SK-N-SH (cell line): ENCODE measurements around the gene FAIM2. TPM values are rescaled to one million over a fixed set of nuclear protein-coding genes. Genes with fewer than 3 reads are reported as not detected.

ENCODE experiments used
- CTCF ChIA-PET: fragments of 300-600, 350-600 bp; formaldehyde crosslinking; extraction: SDS; loops from one replicate; lab custom pipeline; 2021; lab: Yijun Ruan, JAX
- POLR2A ChIA-PET: fragments of 350-600 bp; sonication (Branson Sonifier 250); formaldehyde crosslinking; extraction: SDS; loops from one replicate; lab custom pipeline; 2020; ENCODE audit warnings: antibody characterized with exemption, inconsistent platforms; lab: Yijun Ruan, JAX
- DNase-seq: peaks from one replicate; pipeline ENCODE4 v3.0.0; 2012
- H2AFZ ChIP-seq: fragments of 200-600 bp; sonication (generic); 2 replicates; pipeline ENCODE4 v1.8.1; 2016; ENCODE audit warnings: antibody characterized with exemption, mild to moderate bottlenecking, low read depth
- H3F3A ChIP-seq: fragments of 200-600 bp; sonication (generic); replicated peaks from 2 replicates; pipeline ENCODE3; 2016; ENCODE audit warnings: antibody characterized with exemption, mild to moderate bottlenecking; ENCODE audit not compliant: insufficient read depth
- H3K27ac ChIP-seq, 2 experiments: fragments of 200-500 bp in 1 of 2; fragments of 200-600 bp in 1 of 2; sonication (Bioruptor generic) in 1 of 2; sonication (generic), shearing (Covaris generic) in 1 of 2; 2 replicates each; pipeline versions ENCODE4 v1.5.1 to v1.6.1; 2014 to 2016; ENCODE audit warnings: low read depth in 2 of 2, inconsistent platforms in 1 of 2, low read length in 1 of 2, mild to moderate bottlenecking in 1 of 2, mixed read lengths in 1 of 2
- H3K27me3 ChIP-seq: fragments of 200-600 bp; sonication (generic), shearing (Covaris generic); 2 replicates; pipeline ENCODE4 v1.6.1; 2016; ENCODE audit warnings: mixed run types; ENCODE audit not compliant: insufficient read depth
- H3K36me3 ChIP-seq, 2 experiments: fragments of 200-500 bp in 1 of 2; fragments of 200-600 bp in 1 of 2; sonication (Bioruptor generic) in 1 of 2; sonication (generic) in 1 of 2; replicated peaks in 1 of 2; 2 replicates each; pipeline versions ENCODE3 to v1.5.1; 2014 to 2016; ENCODE audit warnings: low read length in 1 of 2, mild to moderate bottlenecking in 1 of 2; ENCODE audit not compliant: insufficient read depth in 2 of 2, control insufficient read depth in 1 of 2
- H3K4me1 ChIP-seq, 2 experiments: fragments of 200-500 bp in 1 of 2; fragments of 200-600 bp in 1 of 2; sonication (Bioruptor generic) in 1 of 2; sonication (generic), shearing (Covaris generic) in 1 of 2; 2 replicates each; pipeline versions ENCODE4 v1.5.1 to v1.6.1; 2014 to 2016; ENCODE audit warnings: low read depth in 1 of 2, low read length in 1 of 2, mixed run types in 1 of 2; ENCODE audit not compliant: insufficient read depth in 2 of 2, control insufficient read depth in 1 of 2
- H3K4me2 ChIP-seq: fragments of 200-600 bp; sonication (generic), shearing (Covaris generic); 2 replicates; pipeline ENCODE4 v1.6.1; 2017; ENCODE audit warnings: mixed run types
- H3K4me3 ChIP-seq, 2 experiments: fragments of 200-500 bp in 1 of 2; fragments of 200-600 bp in 1 of 2; sonication (Bioruptor generic) in 1 of 2; sonication (generic), shearing (Covaris generic) in 1 of 2; 2 replicates each; pipeline versions ENCODE4 v1.5.1 to v1.8.1; 2014 to 2016; ENCODE audit warnings: low read depth in 2 of 2, inconsistent platforms in 1 of 2, low read length in 1 of 2, mild to moderate bottlenecking in 1 of 2, mixed read lengths in 1 of 2, moderate library complexity in 1 of 2
- H3K79me2 ChIP-seq: fragments of 200-600 bp; sonication (generic); 2 replicates; pipeline ENCODE4 v1.8.1; 2017; ENCODE audit warnings: mild to moderate bottlenecking; ENCODE audit not compliant: insufficient read depth
- H3K9ac ChIP-seq: fragments of 200-600 bp; sonication (generic); 2 replicates; pipeline ENCODE4 v1.6.1; 2017; ENCODE audit warnings: mixed run types
- H3K9me2 ChIP-seq: fragments of 200-600 bp; sonication (generic); 2 replicates; pipeline ENCODE4 v1.6.1; 2017; ENCODE audit warnings: mixed run types
- H3K9me3 ChIP-seq: fragments of 200-600 bp; sonication (generic); 2 replicates; pipeline ENCODE4 v1.6.1; 2017; ENCODE audit warnings: mixed run types, mild to moderate bottlenecking, moderate library complexity
- H4K20me1 ChIP-seq: fragments of 200-600 bp; sonication (generic); 2 replicates; pipeline ENCODE4 v1.6.1; 2017; ENCODE audit warnings: mild to moderate bottlenecking, mixed run types; ENCODE audit not compliant: insufficient read depth
- CHD2 ChIP-seq: fragments of 150-350 bp; IDR thresholded peaks from 2 replicates; pipeline ENCODE4 v1.6.1; 2018; ENCODE audit warnings: low read length; ENCODE audit not compliant: partially characterized antibody
- ELF1 ChIP-seq: IDR thresholded peaks from 2 replicates; pipeline ENCODE4 v1.4.0; 2012
- FOSL2 ChIP-seq: IDR thresholded peaks from 2 replicates; pipeline ENCODE4 v1.4.0; 2012; ENCODE audit warnings: low read depth, mild to moderate bottlenecking, moderate library complexity, borderline replicate concordance
- GABPA ChIP-seq: IDR thresholded peaks from 2 replicates; pipeline ENCODE4 v1.4.0; 2012; ENCODE audit warnings: low read depth, mild to moderate bottlenecking
- MEF2A ChIP-seq: IDR thresholded peaks from 2 replicates; pipeline ENCODE4 v1.4.0; 2012; ENCODE audit warnings: low read depth, borderline replicate concordance
- NRF1 ChIP-seq: IDR thresholded peaks from 2 replicates; pipeline ENCODE4 v1.6.1; 2012; ENCODE audit warnings: low read depth, mild to moderate bottlenecking, low read length
- REST ChIP-seq: IDR thresholded peaks from 2 replicates; pipeline ENCODE4 v1.6.1; 2012; ENCODE audit warnings: mild to moderate bottlenecking, low read depth, low read length, moderate library complexity
- RXRA ChIP-seq: IDR thresholded peaks from 2 replicates; pipeline ENCODE4 v1.4.0; 2012; ENCODE audit warnings: low read depth, mild to moderate bottlenecking, borderline replicate concordance
- SIN3A ChIP-seq: IDR thresholded peaks from 2 replicates; pipeline ENCODE4 v1.6.1; 2012; ENCODE audit warnings: low read depth, mild to moderate bottlenecking, low read length, moderate library complexity, borderline replicate concordance
- SMC3 ChIP-seq: IDR thresholded peaks from 2 replicates; pipeline ENCODE4 v1.6.1; 2012; ENCODE audit warnings: low read depth, low read length, improper control_type of control experiment
- TCF12 ChIP-seq: IDR thresholded peaks from 2 replicates; pipeline ENCODE4 v1.4.0; 2012
- TEAD4 ChIP-seq: IDR thresholded peaks from 2 replicates; pipeline ENCODE4 v1.4.0; 2012; ENCODE audit warnings: mild to moderate bottlenecking, borderline replicate concordance; ENCODE audit not compliant: insufficient read depth
- USF1 ChIP-seq: IDR thresholded peaks from 2 replicates; pipeline ENCODE4 v1.4.0; 2012; ENCODE audit warnings: low read depth, borderline replicate concordance
- USF2 ChIP-seq: fragments of 150-350 bp; IDR thresholded peaks from 2 replicates; pipeline ENCODE4 v1.6.1; 2017; ENCODE audit warnings: antibody characterized with exemption, low read length, low read depth, borderline replicate concordance
- WGBS: methylation state at CpG from one replicate; pipeline ENCODE4 v1.1.6; 2017; ENCODE audit warnings: low lambda C conversion rate; 5-methylcytosine and 5-hydroxymethylcytosine counted together
- polyA plus RNA-seq, 3 experiments: library from polyadenylated mRNA; depleted of rRNA; stranded (reverse); fragments of >200 nt; gene quantifications; 2 replicates each; pipeline ENCODE4 v1.2.3, GENCODE V29; 2012
- TF ChIP-seq, protein P1 (sequence below): IDR thresholded peaks from 2 replicates; pipeline ENCODE4; 2012
- TF ChIP-seq, protein P2 (sequence below): IDR thresholded peaks from 2 replicates; pipeline ENCODE4 v1.4.0; 2012; ENCODE audit warnings: low read depth, borderline replicate concordance

The FAIM2 gene
- polyA plus RNA-seq, 1 of the 3 experiments (the other 2 are of a cell fraction), result 11.3 TPM

GRCh38 chr12:49891476-49891875, 12.2 kb downstream of the FAIM2 start (continued):
- TF ChIP-seq NRF1, result no peak
- no peak for TF ChIP-seq CHD2
- TF ChIP-seq, protein P1, sequence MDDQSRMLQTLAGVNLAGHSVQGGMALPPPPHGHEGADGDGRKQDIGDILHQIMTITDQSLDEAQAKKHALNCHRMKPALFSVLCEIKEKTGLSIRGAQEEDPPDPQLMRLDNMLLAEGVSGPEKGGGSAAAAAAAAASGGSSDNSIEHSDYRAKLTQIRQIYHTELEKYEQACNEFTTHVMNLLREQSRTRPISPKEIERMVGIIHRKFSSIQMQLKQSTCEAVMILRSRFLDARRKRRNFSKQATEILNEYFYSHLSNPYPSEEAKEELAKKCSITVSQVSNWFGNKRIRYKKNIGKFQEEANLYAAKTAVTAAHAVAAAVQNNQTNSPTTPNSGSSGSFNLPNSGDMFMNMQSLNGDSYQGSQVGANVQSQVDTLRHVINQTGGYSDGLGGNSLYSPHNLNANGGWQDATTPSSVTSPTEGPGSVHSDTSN, result no peak
- no peak for TF ChIP-seq GABPA
- no peak for TF ChIP-seq MEF2A
- no peak for TF ChIP-seq FOSL2
- no peak for TF ChIP-seq REST
- TF ChIP-seq, protein P2, sequence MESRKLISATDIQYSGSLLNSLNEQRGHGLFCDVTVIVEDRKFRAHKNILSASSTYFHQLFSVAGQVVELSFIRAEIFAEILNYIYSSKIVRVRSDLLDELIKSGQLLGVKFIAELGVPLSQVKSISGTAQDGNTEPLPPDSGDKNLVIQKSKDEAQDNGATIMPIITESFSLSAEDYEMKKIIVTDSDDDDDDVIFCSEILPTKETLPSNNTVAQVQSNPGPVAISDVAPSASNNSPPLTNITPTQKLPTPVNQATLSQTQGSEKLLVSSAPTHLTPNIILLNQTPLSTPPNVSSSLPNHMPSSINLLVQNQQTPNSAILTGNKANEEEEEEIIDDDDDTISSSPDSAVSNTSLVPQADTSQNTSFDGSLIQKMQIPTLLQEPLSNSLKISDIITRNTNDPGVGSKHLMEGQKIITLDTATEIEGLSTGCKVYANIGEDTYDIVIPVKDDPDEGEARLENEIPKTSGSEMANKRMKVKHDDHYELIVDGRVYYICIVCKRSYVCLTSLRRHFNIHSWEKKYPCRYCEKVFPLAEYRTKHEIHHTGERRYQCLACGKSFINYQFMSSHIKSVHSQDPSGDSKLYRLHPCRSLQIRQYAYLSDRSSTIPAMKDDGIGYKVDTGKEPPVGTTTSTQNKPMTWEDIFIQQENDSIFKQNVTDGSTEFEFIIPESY, result no peak

DNA sequence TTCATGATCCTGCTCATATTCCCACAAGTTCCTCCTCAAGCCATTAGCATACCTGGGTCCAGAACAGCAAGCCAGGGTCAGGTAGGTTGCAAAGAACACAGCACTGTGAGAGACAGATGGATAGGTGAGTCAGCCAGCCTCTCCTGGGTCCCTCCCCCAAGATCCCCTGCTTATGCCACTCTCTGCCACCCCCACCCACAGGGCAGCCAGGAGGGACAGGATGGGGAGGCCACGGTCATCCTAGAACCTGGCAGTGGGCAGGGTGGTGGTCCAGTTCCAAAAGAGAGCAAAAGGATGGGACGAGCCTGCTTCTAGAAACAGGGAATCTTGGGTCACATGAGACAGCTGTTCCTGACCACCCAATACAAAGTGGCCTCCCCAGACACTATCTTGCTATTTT, 12.7 kb downstream of the FAIM2 start:
- H3K36me3 ChIP-seq, result no peaks in the 10 kb centered on the region
- no peak overlapping the region for H3K9ac ChIP-seq
- no peaks in the 10 kb centered on the region for H4K20me1 ChIP-seq
- H3F3A ChIP-seq, result no peaks in the 10 kb centered on the region
- H3K9me3 ChIP-seq, result no peaks in the 10 kb centered on the region
- CTCF ChIA-PET, result interaction anchor here (1.1 to 1.5 kb wide), 2 partner anchors 21 to 150 kb away, joined by 3 to 10 read pairs; partner anchors contain the start of gene TMBIM6
- H3K9me2 ChIP-seq, result no peaks in the 10 kb centered on the region
- no peak overlapping the region for H3K4me3 ChIP-seq
- no peak for TF ChIP-seq SMC3
- TF ChIP-seq, protein P2, result no peak
- no peak for TF ChIP-seq SIN3A
- TF ChIP-seq RXRA, result no peak
- TF ChIP-seq USF1, result no peak
- no peak for TF ChIP-seq TCF12
- no peak for TF ChIP-seq TEAD4
- no peak for TF ChIP-seq USF2
- TF ChIP-seq ELF1, result no peak
- TF ChIP-seq, all 33 proteins: peak for 0
- POLR2A ChIA-PET, result interaction anchor here (1.2 kb wide), 1 partner anchor 9 kb away, joined by 3 read pairs; no protein-coding TSS in a partner anchor
- Histone ChIP-seq H3K4me1 (peaks cover 5 to 28% of the 10 kb centered on the region in 2 experiments; a peak in 1 of 4 replicates), H3K27me3 (no peaks in the 10 kb centered on the region), H3K27ac (no peak overlapping the region), H3K79me2 (no peaks in the 10 kb centered on the region), H3K4me2 (no peak overlapping the region), H2AFZ (no peak overlapping the region)
- WGBS, result 88% methylated on average over 2 of the region's 2 CpGs
- DNase-seq, result no peak
